Measurements from ENCODE around the gene CACNB4. TPM values are rescaled to one million over a fixed set of nuclear protein-coding genes. Genes with fewer than 3 reads are reported as not detected.
"Not testable (repeated sequence)": the region's sequence is repeated elsewhere in the genome, so short reads cannot be mapped to it uniquely, and the experiment has no call there.

The CACNB4 gene
- total RNA-seq, 1 experiment from 2014 or later, result 0.22 TPM

GRCh38 chr2:151875631-151876030, 223.2 kb downstream of the CACNB4 start:
- H3K4me2 ChIP-seq (ENCODE audit: low read depth, low read length, poor library complexity, severe bottlenecking); DNase-seq; H3K4me1 ChIP-seq (ENCODE audit: low read length): not testable (repeated sequence)

GRCh38 chr2:151872463-151872862, 226.4 kb downstream of the CACNB4 start:
- H3K9ac ChIP-seq (ENCODE audit: low read length), result no peak overlapping the region
- no peaks in the 10 kb centered on the region for H3K27me3 ChIP-seq (ENCODE audit: low read length)
- no peak overlapping the region for H2AFZ ChIP-seq (ENCODE audit: low read length)
- no peaks in the 10 kb centered on the region for H3K79me2 ChIP-seq (ENCODE audit: low read length)
- no peak overlapping the region for H3K4me3 ChIP-seq (ENCODE audit: low read length)
- H3K36me3 ChIP-seq (ENCODE audit: insufficient read depth, low read length), result no peaks in the 10 kb centered on the region
- H3K4me2 ChIP-seq (ENCODE audit: low read depth, low read length, poor library complexity, severe bottlenecking), result no peak overlapping the region
- no peaks in the 10 kb centered on the region for H3K4me1 ChIP-seq (ENCODE audit: low read length)
- no peaks in the 10 kb centered on the region for H4K20me1 ChIP-seq (ENCODE audit: insufficient read depth, low read depth, low read length)
- no peaks in the 10 kb centered on the region for H3K9me2 ChIP-seq (replicated peaks; ENCODE audit: insufficient read depth, low read length)
- H3K9me3 ChIP-seq (ENCODE audit: low read length), result no peaks in the 10 kb centered on the region
- no peak overlapping the region for H3K27ac ChIP-seq (ENCODE audit: low read length)
- DNase-seq, result no peak

More at GRCh38 chr2:151875631-151876030, 223.2 kb downstream of the CACNB4 start:
- not testable (repeated sequence) for H3K9me2 ChIP-seq (replicated peaks; ENCODE audit: insufficient read depth, low read length); H3K4me3 ChIP-seq (ENCODE audit: low read length); H3K27ac ChIP-seq (ENCODE audit: low read length); H3K27me3 ChIP-seq (ENCODE audit: low read length); H3K79me2 ChIP-seq (ENCODE audit: low read length); H4K20me1 ChIP-seq (ENCODE audit: insufficient read depth, low read depth, low read length); H2AFZ ChIP-seq (ENCODE audit: low read length); H3K9me3 ChIP-seq (ENCODE audit: low read length); H3K9ac ChIP-seq (ENCODE audit: low read length); H3K36me3 ChIP-seq (ENCODE audit: insufficient read depth, low read length)

GRCh38 chr2:151869291-151869690, 229.6 kb downstream of the CACNB4 start:
- H3K4me1 ChIP-seq (ENCODE audit: low read length), result no peaks in the 10 kb centered on the region
- H4K20me1 ChIP-seq (ENCODE audit: insufficient read depth, low read depth, low read length), result no peaks in the 10 kb centered on the region
- no peaks in the 10 kb centered on the region for H3K9me2 ChIP-seq (replicated peaks; ENCODE audit: insufficient read depth, low read length)
- H3K36me3 ChIP-seq (ENCODE audit: insufficient read depth, low read length), result no peaks in the 10 kb centered on the region
- no peaks in the 10 kb centered on the region for H3K27me3 ChIP-seq (ENCODE audit: low read length)
- H2AFZ ChIP-seq (ENCODE audit: low read length), result no peak overlapping the region
- H3K9ac ChIP-seq (ENCODE audit: low read length), result no peak overlapping the region
- H3K79me2 ChIP-seq (ENCODE audit: low read length), result no peaks in the 10 kb centered on the region
- no peak overlapping the region for H3K27ac ChIP-seq (ENCODE audit: low read length)
- no peak for DNase-seq
- H3K9me3 ChIP-seq (ENCODE audit: low read length), result no peaks in the 10 kb centered on the region
- H3K4me3 ChIP-seq (ENCODE audit: low read length), result no peak overlapping the region
- no peak overlapping the region for H3K4me2 ChIP-seq (ENCODE audit: low read depth, low read length, poor library complexity, severe bottlenecking)

- no peaks in the 10 kb centered on the region for H3K36me3 ChIP-seq (ENCODE audit: insufficient read depth, low read length)
- no peak for DNase-seq
Observed at GRCh38 chr2:151862700-151863099, 236.1 kb downstream of the CACNB4 start.

DNA sequence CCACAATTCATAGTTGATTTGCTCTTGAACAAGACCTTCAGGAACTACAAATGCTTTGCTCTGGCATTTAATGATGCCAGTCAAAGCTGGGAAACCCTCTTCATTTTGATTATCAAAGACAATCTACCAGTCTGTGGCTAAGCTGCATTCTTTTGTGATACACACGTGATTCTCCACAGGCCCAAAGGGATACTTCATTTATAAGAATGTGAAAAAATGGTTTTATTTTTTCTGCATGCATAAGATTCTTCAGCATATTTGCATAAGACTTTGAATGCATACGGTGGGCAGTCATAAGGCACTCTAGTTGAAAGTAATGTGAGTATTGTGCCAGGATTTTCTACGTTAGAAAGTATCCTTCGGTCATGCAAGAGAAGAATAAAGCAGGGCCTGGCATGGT, 237.7 kb downstream of the CACNB4 start:
- H3K79me2 ChIP-seq (ENCODE audit: low read length), result no peaks in the 10 kb centered on the region
- no peak overlapping the region for H3K9ac ChIP-seq (ENCODE audit: low read length)
- no peaks in the 10 kb centered on the region for H3K36me3 ChIP-seq (ENCODE audit: insufficient read depth, low read length)
- H3K27ac ChIP-seq (ENCODE audit: low read length), result no peak overlapping the region
- no peak overlapping the region for H3K4me3 ChIP-seq (ENCODE audit: low read length)
- H3K4me2 ChIP-seq (ENCODE audit: low read depth, low read length, poor library complexity, severe bottlenecking), result no peak overlapping the region
- no peaks in the 10 kb centered on the region for H3K27me3 ChIP-seq (ENCODE audit: low read length)
- no peaks in the 10 kb centered on the region for H3K9me3 ChIP-seq (ENCODE audit: low read length)
- no peaks in the 10 kb centered on the region for H3K4me1 ChIP-seq (ENCODE audit: low read length)
- no peaks in the 10 kb centered on the region for H3K9me2 ChIP-seq (replicated peaks; ENCODE audit: insufficient read depth, low read length)
- no peak overlapping the region for H2AFZ ChIP-seq (ENCODE audit: low read length)
- no peak for DNase-seq
- H4K20me1 ChIP-seq (ENCODE audit: insufficient read depth, low read depth, low read length), result no peaks in the 10 kb centered on the region

More at GRCh38 chr2:151862700-151863099, 236.1 kb downstream of the CACNB4 start:
- H4K20me1 ChIP-seq (ENCODE audit: insufficient read depth, low read depth, low read length), result no peaks in the 10 kb centered on the region
- no peaks in the 10 kb centered on the region for H3K27me3 ChIP-seq (ENCODE audit: low read length)
- H3K4me3 ChIP-seq (ENCODE audit: low read length), result no peak overlapping the region
- H3K4me1 ChIP-seq (ENCODE audit: low read length), result no peaks in the 10 kb centered on the region
- no peaks in the 10 kb centered on the region for H3K79me2 ChIP-seq (ENCODE audit: low read length)
- H3K9me2 ChIP-seq (replicated peaks; ENCODE audit: insufficient read depth, low read length), result no peaks in the 10 kb centered on the region
- H3K9ac ChIP-seq (ENCODE audit: low read length), result no peak overlapping the region
- no peak overlapping the region for H3K4me2 ChIP-seq (ENCODE audit: low read depth, low read length, poor library complexity, severe bottlenecking)
- H3K27ac ChIP-seq (ENCODE audit: low read length), result no peak overlapping the region
- no peaks in the 10 kb centered on the region for H3K9me3 ChIP-seq (ENCODE audit: low read length)
- no peak overlapping the region for H2AFZ ChIP-seq (ENCODE audit: low read length)

- Histone ChIP-seq H3K9me2 (replicated peaks; ENCODE audit: insufficient read depth, low read length) (no peaks in the 10 kb centered on the region), H3K4me1 (ENCODE audit: low read length) (peaks cover 1% of the 10 kb centered on the region), H2AFZ (ENCODE audit: low read length) (no peak overlapping the region), H4K20me1 (ENCODE audit: insufficient read depth, low read depth, low read length) (no peaks in the 10 kb centered on the region), H3K4me3 (ENCODE audit: low read length) (no peak overlapping the region), H3K9me3 (ENCODE audit: low read length) (no peaks in the 10 kb centered on the region), H3K27ac (ENCODE audit: low read length) (no peak overlapping the region), H3K4me2 (ENCODE audit: low read depth, low read length, poor library complexity, severe bottlenecking) (no peak overlapping the region), H3K9ac (ENCODE audit: low read length) (no peak overlapping the region), H3K27me3 (ENCODE audit: low read length) (no peaks in the 10 kb centered on the region), H3K79me2 (ENCODE audit: low read length) (no peaks in the 10 kb centered on the region), H3K36me3 (ENCODE audit: insufficient read depth, low read length) (no peaks in the 10 kb centered on the region)
- no peak for DNase-seq
Observed at GRCh38 chr2:151860613-151861146, 238.2 kb downstream of the CACNB4 start.

GRCh38 chr2:151860210-151860609, 238.6 kb downstream of the CACNB4 start:
- no peak for DNase-seq
- no peak overlapping the region for H3K27ac ChIP-seq (ENCODE audit: low read length)
- H3K79me2 ChIP-seq (ENCODE audit: low read length), result no peaks in the 10 kb centered on the region

DNA sequence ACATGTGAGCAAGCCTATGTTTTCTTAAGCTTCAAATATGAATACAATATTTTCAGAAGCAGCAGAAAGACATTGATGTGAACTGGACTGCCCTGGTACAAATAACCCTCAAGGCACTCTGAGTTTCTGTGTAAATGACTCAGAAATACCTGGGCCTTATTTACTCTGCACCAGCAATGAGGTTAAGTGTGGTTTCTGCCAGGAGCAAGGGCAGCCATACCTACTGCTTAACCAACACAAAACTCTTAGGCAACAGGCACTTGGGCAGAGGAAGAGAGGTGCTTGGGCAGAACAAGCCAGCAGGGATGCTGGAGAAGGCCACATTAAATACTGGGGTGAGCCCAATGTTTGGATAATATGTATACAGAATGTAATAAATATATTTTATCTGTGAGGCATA, 241.2 kb downstream of the CACNB4 start:
- Histone ChIP-seq H3K4me3 (ENCODE audit: low read length) (no peak overlapping the region), H3K9me3 (ENCODE audit: low read length) (no peaks in the 10 kb centered on the region), H3K4me1 (ENCODE audit: low read length) (peaks cover 10% of the 10 kb centered on the region), H4K20me1 (ENCODE audit: insufficient read depth, low read depth, low read length) (no peaks in the 10 kb centered on the region), H2AFZ (ENCODE audit: low read length) (no peak overlapping the region), H3K9me2 (replicated peaks; ENCODE audit: insufficient read depth, low read length) (no peaks in the 10 kb centered on the region; the same call in 1 of the 2 replicates), H3K27me3 (ENCODE audit: low read length) (no peaks in the 10 kb centered on the region), H3K27ac (ENCODE audit: low read length) (no peak overlapping the region), H3K36me3 (ENCODE audit: insufficient read depth, low read length) (no peaks in the 10 kb centered on the region), H3K4me2 (ENCODE audit: low read depth, low read length, poor library complexity, severe bottlenecking) (no peak overlapping the region), H3K9ac (ENCODE audit: low read length) (no peak overlapping the region), H3K79me2 (ENCODE audit: low read length) (no peaks in the 10 kb centered on the region)
- DNase-seq, result no peak

More at GRCh38 chr2:151860210-151860609, 238.6 kb downstream of the CACNB4 start:
- H3K4me1 ChIP-seq (ENCODE audit: low read length), result peaks cover 6% of the 10 kb centered on the region
- no peak overlapping the region for H2AFZ ChIP-seq (ENCODE audit: low read length)
- H3K4me3 ChIP-seq (ENCODE audit: low read length), result no peak overlapping the region
- H3K27me3 ChIP-seq (ENCODE audit: low read length), result no peaks in the 10 kb centered on the region
- H3K4me2 ChIP-seq (ENCODE audit: low read depth, low read length, poor library complexity, severe bottlenecking), result no peak overlapping the region
- H3K36me3 ChIP-seq (ENCODE audit: insufficient read depth, low read length), result no peaks in the 10 kb centered on the region
- H3K9me2 ChIP-seq (replicated peaks; ENCODE audit: insufficient read depth, low read length), result no peaks in the 10 kb centered on the region
- no peaks in the 10 kb centered on the region for H3K9me3 ChIP-seq (ENCODE audit: low read length)
- no peaks in the 10 kb centered on the region for H4K20me1 ChIP-seq (ENCODE audit: insufficient read depth, low read depth, low read length)
- no peak overlapping the region for H3K9ac ChIP-seq (ENCODE audit: low read length)
